ENCODE results near the gene LPCAT1. TPM values are rescaled to one million over a fixed set of nuclear protein-coding genes. Genes with fewer than 3 reads are reported as not detected.

The LPCAT1 gene
- total RNA-seq, 2 experiments from 2014 or later: 60.8 to 68.3 TPM

GRCh38 chr5:1500411-1501091, 23.2 kb downstream of the LPCAT1 start:
- H3K4me1 Mint-ChIP-seq (ENCODE audit: low read depth): peaks cover 17% of the 10 kb centered on the region
- POLR2A ChIA-PET: no interaction called here

GRCh38 chr5:1499851-1500250, 23.9 kb downstream of the LPCAT1 start:
- no peaks in the 10 kb centered on the region for H3K27me3 Mint-ChIP-seq (ENCODE audit: low read depth)
- H3K27ac Mint-ChIP-seq: no peak overlapping the region
- no peak overlapping the region for H3K4me3 Mint-ChIP-seq
- peaks cover 6% of the 10 kb centered on the region for H3K36me3 Mint-ChIP-seq (ENCODE audit: low read depth)
- ChIA-PET CTCF (no interaction called here), POLR2A (no interaction called here)
- DNase-seq (no peak), ATAC-seq (no peak)
- H3K9me3 Mint-ChIP-seq (ENCODE audit: insufficient read depth): no peaks in the 10 kb centered on the region
- H3K4me1 Mint-ChIP-seq (ENCODE audit: low read depth): peaks cover 24% of the 10 kb centered on the region

More at GRCh38 chr5:1500411-1501091, 23.2 kb downstream of the LPCAT1 start:
- Mint-ChIP-seq H3K4me3 (no peak overlapping the region), H3K27me3 (ENCODE audit: low read depth) (no peaks in the 10 kb centered on the region), H3K36me3 (ENCODE audit: low read depth) (peaks cover 6% of the 10 kb centered on the region), H3K9me3 (ENCODE audit: insufficient read depth) (no peaks in the 10 kb centered on the region), H3K27ac (no peak overlapping the region)
- CTCF ChIA-PET: no interaction called here
- DNase-seq: no peak
- no peak for ATAC-seq

DNA sequence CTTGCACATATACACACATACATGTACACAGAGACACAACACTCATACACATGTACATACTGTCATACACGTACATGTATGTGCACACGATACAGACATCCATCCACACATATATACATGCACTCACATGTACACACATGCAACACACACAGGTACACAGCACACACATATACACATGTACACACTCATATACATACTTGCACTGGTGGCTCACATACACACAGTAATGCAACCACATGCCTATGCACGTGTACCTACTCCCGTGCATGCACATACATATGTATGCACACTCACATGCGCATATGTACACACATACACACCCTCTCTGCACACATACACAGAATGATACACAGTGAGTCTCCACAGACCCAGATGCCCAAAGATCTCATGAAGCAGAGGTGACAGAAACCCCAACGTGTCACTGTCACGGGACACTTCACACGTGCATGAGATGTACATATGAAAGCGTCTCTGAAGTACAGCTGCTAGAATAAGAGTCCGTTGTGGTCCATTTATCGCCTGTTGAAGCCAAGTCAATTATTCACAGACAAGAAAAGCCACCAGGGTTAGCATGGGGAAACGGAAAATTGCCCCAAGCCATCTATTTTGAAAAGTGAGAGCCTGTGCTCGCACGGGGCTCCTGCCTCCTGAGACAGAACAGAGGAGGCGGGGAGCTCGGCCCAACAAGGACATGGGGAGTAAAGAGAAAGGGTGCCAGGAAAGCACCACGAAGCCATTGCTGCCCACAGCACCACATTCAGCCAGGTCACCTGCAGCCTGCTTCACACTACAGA, 24.9 kb downstream of the LPCAT1 start:
- Mint-ChIP-seq H3K9me3 (ENCODE audit: insufficient read depth) (no peaks in the 10 kb centered on the region), H3K4me3 (no peak overlapping the region), H3K27me3 (ENCODE audit: low read depth) (no peaks in the 10 kb centered on the region), H3K36me3 (ENCODE audit: low read depth) (peaks cover 6% of the 10 kb centered on the region), H3K4me1 (ENCODE audit: low read depth) (peaks cover 28% of the 10 kb centered on the region), H3K27ac (no peak overlapping the region)
- ATAC-seq (no peak), DNase-seq (no peak)
- CTCF ChIA-PET: no interaction called here
- POLR2A ChIA-PET: no interaction called here

DNA sequence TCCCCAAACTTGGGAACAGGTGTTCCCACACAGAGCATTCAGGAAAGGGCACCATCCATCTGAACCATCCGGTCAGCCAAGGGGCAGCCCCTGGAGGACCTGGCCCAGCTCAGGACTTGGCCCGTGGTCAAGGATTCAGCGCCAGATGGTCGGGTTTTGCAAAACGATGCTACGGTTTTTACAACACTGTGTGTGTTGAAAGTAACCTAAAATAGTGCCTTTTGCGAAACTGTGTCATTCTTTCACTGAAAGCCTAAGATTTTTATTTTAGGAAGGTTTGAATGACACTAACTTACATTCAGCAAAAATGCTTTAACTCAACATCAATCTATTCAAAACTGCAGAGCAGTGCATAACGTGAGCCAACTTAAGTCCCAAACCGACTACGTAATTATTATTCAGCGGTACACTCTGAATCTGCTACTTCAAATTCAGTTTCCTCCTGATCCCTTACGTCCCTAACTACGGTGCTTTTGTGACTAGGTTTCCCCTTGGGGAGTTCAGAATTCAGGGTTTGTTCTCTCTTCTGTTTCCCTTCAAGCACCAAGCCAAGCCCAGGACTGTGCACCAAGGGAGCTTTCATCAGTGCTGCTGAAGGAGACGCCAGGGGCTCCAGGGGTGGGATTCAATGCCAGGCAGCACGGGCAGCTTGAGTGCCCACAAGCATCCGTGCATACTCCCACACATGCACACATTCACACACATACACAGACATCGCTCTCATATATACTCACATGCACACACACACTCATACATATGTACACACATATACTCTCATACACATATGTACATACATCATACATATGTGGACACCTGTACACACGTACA, 25.8 kb downstream of the LPCAT1 start:
- H3K36me3 Mint-ChIP-seq (ENCODE audit: low read depth): peaks cover 10% of the 10 kb centered on the region
- H3K27ac Mint-ChIP-seq: no peak overlapping the region
- ChIA-PET POLR2A (no interaction called here), CTCF (no interaction called here)
- no peak for DNase-seq
- no peaks in the 10 kb centered on the region for H3K9me3 Mint-ChIP-seq (ENCODE audit: insufficient read depth)
- H3K4me1 Mint-ChIP-seq (ENCODE audit: low read depth): peaks cover 28% of the 10 kb centered on the region
- no peak for ATAC-seq
- H3K27me3 Mint-ChIP-seq (ENCODE audit: low read depth): no peaks in the 10 kb centered on the region
- H3K4me3 Mint-ChIP-seq: no peak overlapping the region

DNA sequence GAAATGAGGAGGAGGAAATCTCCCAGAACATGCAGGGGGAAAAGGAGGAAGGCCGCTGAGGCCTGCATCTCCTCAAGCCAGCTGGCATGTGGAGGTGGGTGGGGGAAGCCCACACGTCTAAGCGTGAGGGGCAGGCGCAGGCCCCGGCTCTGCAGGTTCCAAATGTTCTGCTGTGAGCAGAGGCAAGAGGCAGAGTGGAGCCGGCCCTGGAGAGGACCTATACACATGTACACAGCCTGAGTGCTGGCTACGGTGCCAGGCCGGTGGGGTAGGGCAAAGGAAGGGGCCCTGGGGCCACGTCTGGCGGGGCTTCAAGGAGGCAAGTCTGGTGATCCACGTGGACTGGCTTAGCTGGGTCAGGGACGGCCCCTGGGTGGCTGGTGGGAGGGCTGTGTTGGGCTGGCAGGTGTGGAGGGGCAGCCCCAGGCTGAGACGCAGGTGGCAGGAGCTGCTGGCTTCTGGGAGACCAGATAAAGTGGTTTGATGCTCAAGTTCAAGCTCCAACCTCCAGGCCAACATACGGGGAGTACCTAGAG, 26.4 kb downstream of the LPCAT1 start:
- Mint-ChIP-seq H3K9me3 (ENCODE audit: insufficient read depth) (no peaks in the 10 kb centered on the region), H3K36me3 (ENCODE audit: low read depth) (peaks cover 14% of the 10 kb centered on the region), H3K4me3 (no peak overlapping the region), H3K4me1 (ENCODE audit: low read depth) (peaks cover 32% of the 10 kb centered on the region), H3K27ac (no peak overlapping the region), H3K27me3 (ENCODE audit: low read depth) (no peaks in the 10 kb centered on the region)
- no peak for ATAC-seq
- CTCF ChIA-PET: no interaction called here
- POLR2A ChIA-PET: no interaction called here
- no peak for DNase-seq

DNA sequence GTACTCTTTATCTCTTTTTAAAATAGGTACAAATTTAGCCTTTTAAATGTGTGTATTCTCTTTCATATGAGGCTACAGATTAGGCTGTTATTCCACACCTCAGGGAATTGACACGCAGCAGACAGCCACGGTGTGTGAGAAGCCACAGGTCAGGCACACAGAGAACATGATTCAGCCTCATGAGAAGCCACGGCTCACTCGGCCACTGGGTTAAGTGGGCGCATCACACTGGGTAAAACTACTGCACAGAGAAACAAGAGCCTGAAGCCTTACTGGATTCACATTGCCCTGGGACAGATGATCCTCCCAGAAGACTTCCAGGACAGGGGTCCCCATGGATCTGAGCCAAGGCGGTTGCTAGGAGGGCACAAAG, 28.2 kb downstream of the LPCAT1 start:
- H3K9me3 Mint-ChIP-seq (ENCODE audit: insufficient read depth): no peaks in the 10 kb centered on the region
- H3K27ac Mint-ChIP-seq: peak overlapping the region; percentile 40
- ChIA-PET POLR2A (no interaction called here), CTCF (no interaction called here)
- ATAC-seq (no peak), DNase-seq (no peak)
- peaks cover 26% of the 10 kb centered on the region for H3K36me3 Mint-ChIP-seq (ENCODE audit: low read depth)
- H3K4me3 Mint-ChIP-seq: no peak overlapping the region
- H3K27me3 Mint-ChIP-seq (ENCODE audit: low read depth): no peaks in the 10 kb centered on the region
- H3K4me1 Mint-ChIP-seq (ENCODE audit: low read depth): peaks cover 36% of the 10 kb centered on the region

DNA sequence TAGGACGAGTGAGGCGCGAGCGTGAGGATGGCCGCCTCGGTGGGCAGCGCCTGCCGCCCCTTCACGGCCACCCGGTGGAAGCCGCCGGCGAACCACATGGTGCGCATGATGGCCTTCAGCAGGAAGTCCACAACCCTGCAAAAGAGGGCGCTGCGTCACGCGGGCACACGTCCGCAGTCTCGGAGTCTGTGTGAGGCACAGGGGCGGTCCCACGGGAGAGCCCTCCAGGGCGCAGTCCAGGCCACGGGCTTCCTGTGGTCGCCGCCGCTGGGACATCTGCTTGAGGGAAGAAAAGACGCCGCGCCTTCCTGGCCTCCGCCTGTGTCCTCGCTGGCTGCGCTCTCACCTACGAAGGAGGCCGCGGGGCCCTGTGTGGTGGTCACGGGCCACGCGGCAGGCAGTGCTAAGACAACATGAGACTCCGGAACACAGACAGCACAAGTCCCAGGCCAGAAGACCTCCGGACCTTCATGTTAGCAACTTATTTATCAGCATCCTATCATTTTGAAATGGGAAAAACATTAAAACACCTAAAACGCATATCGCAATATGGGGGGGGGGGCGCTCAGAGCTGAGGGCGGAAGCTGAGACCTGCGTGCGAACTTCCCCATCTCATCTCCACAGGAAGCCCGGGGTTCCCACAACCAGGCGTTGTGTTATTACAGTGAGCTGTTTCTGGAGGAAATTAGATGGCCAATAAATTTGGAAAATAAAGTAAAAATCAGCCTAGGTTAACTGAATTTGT, 28.8 kb downstream of the LPCAT1 start:
- Mint-ChIP-seq H3K9me3 (ENCODE audit: insufficient read depth) (no peaks in the 10 kb centered on the region), H3K4me1 (ENCODE audit: low read depth) (peaks cover 38% of the 10 kb centered on the region), H3K4me3 (no peak overlapping the region), H3K27ac (peak overlapping the region; percentile 40), H3K36me3 (ENCODE audit: low read depth) (peaks cover 26% of the 10 kb centered on the region), H3K27me3 (ENCODE audit: low read depth) (no peaks in the 10 kb centered on the region)
- ATAC-seq (no peak), DNase-seq (no peak)
- ChIA-PET POLR2A (no interaction called here), CTCF (no interaction called here)

DNA sequence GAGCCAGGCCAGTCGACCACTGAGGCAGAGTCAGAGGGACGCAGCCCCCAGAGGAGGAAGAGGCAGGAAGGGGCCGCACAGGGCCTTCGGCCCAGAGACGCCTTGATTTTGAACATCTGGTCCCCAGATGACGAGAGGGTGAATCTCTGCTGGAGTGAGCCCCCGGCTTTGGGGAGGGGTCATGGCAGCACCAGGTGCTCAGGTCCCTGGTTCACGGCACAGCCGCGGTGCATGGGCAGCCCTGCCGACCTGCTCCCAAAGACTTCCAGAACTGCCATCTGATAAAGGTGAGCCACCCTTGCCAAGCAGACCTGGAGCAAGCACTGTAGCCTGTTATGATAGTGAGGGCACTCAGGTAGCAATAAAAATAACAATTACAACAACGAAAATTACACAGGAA, 29.8 kb downstream of the LPCAT1 start:
- CTCF ChIA-PET: no interaction called here
- DNase-seq (no peak), ATAC-seq (no peak)
- Mint-ChIP-seq H3K36me3 (ENCODE audit: low read depth) (peaks cover 25% of the 10 kb centered on the region), H3K4me1 (ENCODE audit: low read depth) (peaks cover 43% of the 10 kb centered on the region), H3K27me3 (ENCODE audit: low read depth) (no peaks in the 10 kb centered on the region), H3K9me3 (ENCODE audit: insufficient read depth) (no peaks in the 10 kb centered on the region), H3K4me3 (no peak overlapping the region), H3K27ac (no peak overlapping the region)
- POLR2A ChIA-PET: no interaction called here

DNA sequence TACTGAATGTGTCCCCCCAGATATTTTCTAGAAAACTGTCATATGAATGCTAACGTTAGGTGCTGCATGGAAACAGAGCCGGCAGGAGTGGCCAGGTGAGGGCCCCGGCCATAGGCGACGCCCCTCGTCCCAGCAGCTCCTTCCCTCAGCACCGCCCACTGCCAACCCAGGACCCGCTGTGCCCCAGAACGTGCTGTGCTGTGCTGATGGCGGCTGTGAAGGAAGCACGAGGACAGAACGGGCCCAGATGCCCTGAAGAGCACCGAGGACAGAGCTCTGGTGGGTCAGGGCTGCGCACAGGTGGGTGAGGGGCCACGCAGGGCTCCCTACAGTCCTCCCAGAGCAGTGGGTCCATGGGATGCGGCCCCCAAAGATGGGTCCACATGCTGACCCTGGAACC, 30.3 kb downstream of the LPCAT1 start:
- H3K27me3 Mint-ChIP-seq (ENCODE audit: low read depth): no peaks in the 10 kb centered on the region
- ATAC-seq (no peak), DNase-seq (no peak)
- peaks cover 25% of the 10 kb centered on the region for H3K36me3 Mint-ChIP-seq (ENCODE audit: low read depth)
- no peak overlapping the region for H3K4me3 Mint-ChIP-seq
- ChIA-PET POLR2A (no interaction called here), CTCF (interaction anchor here (1.4 to 2.3 kb wide), 3 partner anchors 14 to 151 kb away, joined by 4 to 11 read pairs (median 4); no protein-coding TSS in a partner anchor)
- no peaks in the 10 kb centered on the region for H3K9me3 Mint-ChIP-seq (ENCODE audit: insufficient read depth)
- peaks cover 48% of the 10 kb centered on the region for H3K4me1 Mint-ChIP-seq (ENCODE audit: low read depth)
- H3K27ac Mint-ChIP-seq: no peak overlapping the region

- H3K36me3 Mint-ChIP-seq (ENCODE audit: low read depth): peaks cover 28% of the 10 kb centered on the region
- ATAC-seq: no peak
- DNase-seq: peak; percentile 29
Measured at GRCh38 chr5:1492757-1493156, 31.0 kb downstream of the LPCAT1 start.

GRCh38 chr5:1490376-1490775, 33.4 kb downstream of the LPCAT1 start:
- H3K4me3 Mint-ChIP-seq: no peak overlapping the region
- no peaks in the 10 kb centered on the region for H3K27me3 Mint-ChIP-seq (ENCODE audit: low read depth)

More at GRCh38 chr5:1492757-1493156, 31.0 kb downstream of the LPCAT1 start:
- Mint-ChIP-seq H3K4me1 (ENCODE audit: low read depth) (peaks cover 48% of the 10 kb centered on the region), H3K9me3 (ENCODE audit: insufficient read depth) (no peaks in the 10 kb centered on the region), H3K27me3 (ENCODE audit: low read depth) (no peaks in the 10 kb centered on the region), H3K4me3 (no peak overlapping the region), H3K27ac (no peak overlapping the region)
- CTCF ChIA-PET: interaction anchor here (0.9 to 2.3 kb wide), 4 partner anchors 13 to 160 kb away, joined by 3 to 11 read pairs (median 4); no protein-coding TSS in a partner anchor
- POLR2A ChIA-PET: no interaction called here

More at GRCh38 chr5:1490376-1490775, 33.4 kb downstream of the LPCAT1 start:
- Mint-ChIP-seq H3K27ac (no peak overlapping the region), H3K4me1 (ENCODE audit: low read depth) (peaks cover 43% of the 10 kb centered on the region), H3K36me3 (ENCODE audit: low read depth) (peaks cover 32% of the 10 kb centered on the region), H3K9me3 (ENCODE audit: insufficient read depth) (no peaks in the 10 kb centered on the region)
- ChIA-PET CTCF (no interaction called here), POLR2A (no interaction called here)
- DNase-seq (no peak), ATAC-seq (no peak)
